ENCODE data around the gene C12orf42. TPM values are rescaled to one million over a fixed set of nuclear protein-coding genes. Genes with fewer than 3 reads are reported as not detected.

C12orf42 gene
- total RNA-seq, 2 donors from 2014 or later, result 6.6 TPM; not detected in 1

DNA sequence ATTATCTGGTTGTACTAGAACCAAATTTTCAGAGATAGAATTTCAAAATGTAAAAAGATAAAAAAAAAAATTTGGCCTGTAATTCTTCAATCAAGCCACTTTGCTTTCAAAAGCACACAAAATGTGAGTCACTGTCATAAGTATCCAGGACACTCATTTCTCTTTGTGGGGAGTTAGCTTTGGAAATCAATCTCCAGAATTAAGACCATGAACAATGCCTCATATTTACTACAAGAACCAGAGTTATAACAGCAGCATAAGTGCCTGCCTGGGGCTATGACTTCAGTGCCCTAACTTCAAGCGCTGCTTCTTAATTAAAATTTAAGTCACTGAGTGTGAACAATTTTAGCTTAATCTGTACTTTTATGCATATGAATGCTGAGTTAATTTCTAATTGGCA is 162.1 kb downstream of the C12orf42 start:
- no peak for DNase-seq (ENCODE audit: low spot score)

DNA sequence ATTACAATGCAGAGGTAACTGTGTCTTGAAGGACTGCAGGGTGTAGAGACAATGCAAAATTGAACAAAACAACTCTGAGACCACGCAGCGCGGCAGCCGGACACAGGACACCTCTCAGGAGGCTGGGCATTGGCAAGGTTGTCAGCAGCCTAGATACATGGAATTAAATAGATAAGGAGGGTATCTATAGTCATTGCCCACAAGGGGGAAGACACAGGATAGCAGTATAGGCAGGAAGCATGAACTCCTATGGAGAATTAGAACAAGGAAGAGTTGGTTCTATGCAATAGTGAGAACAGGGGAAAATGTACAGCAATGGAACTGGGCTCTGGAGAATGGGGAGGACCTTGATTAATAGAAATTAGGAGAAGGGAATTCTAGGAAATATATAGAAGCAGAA is 164.1 kb downstream of the C12orf42 start:
- DNase-seq (ENCODE audit: low spot score), result no peak
- Histone ChIP-seq H3K27ac (no peak overlapping the region), H3K4me1 (replicated peaks) (no peaks in the 10 kb centered on the region), H3K36me3 (no peaks in the 10 kb centered on the region), H3K27me3 (replicated peaks; ENCODE audit: insufficient read depth) (no peaks in the 10 kb centered on the region), H3K4me3 (no peak overlapping the region), H3K9me3 (no peaks in the 10 kb centered on the region)
- intact Hi-C loops (cut with DNase I), result no loop called here
- TF ChIP-seq, protein P1, sequence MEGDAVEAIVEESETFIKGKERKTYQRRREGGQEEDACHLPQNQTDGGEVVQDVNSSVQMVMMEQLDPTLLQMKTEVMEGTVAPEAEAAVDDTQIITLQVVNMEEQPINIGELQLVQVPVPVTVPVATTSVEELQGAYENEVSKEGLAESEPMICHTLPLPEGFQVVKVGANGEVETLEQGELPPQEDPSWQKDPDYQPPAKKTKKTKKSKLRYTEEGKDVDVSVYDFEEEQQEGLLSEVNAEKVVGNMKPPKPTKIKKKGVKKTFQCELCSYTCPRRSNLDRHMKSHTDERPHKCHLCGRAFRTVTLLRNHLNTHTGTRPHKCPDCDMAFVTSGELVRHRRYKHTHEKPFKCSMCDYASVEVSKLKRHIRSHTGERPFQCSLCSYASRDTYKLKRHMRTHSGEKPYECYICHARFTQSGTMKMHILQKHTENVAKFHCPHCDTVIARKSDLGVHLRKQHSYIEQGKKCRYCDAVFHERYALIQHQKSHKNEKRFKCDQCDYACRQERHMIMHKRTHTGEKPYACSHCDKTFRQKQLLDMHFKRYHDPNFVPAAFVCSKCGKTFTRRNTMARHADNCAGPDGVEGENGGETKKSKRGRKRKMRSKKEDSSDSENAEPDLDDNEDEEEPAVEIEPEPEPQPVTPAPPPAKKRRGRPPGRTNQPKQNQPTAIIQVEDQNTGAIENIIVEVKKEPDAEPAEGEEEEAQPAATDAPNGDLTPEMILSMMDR (IDR thresholded peaks at IDR 0.05), result no peak
- TF ChIP-seq POLR2AphosphoS5 (IDR thresholded peaks at IDR 0.05) (no peak), POLR2A (IDR thresholded peaks at IDR 0.05) (no peak)
- 97% methylated on average over 4 of the region's 4 CpGs for WGBS

More for the DNA sequence above, 162.1 kb downstream of the C12orf42 start:
- Histone ChIP-seq H3K9me3 (no peaks in the 10 kb centered on the region), H3K36me3 (no peaks in the 10 kb centered on the region), H3K27me3 (replicated peaks; ENCODE audit: insufficient read depth) (no peaks in the 10 kb centered on the region), H3K4me1 (replicated peaks) (no peaks in the 10 kb centered on the region), H3K4me3 (no peak overlapping the region), H3K27ac (no peak overlapping the region)
- TF ChIP-seq POLR2A (IDR thresholded peaks at IDR 0.05) (no peak), POLR2AphosphoS5 (IDR thresholded peaks at IDR 0.05) (no peak)
- TF ChIP-seq, protein P1 (IDR thresholded peaks at IDR 0.05), result no peak
- WGBS, result 84% methylated on average over 1 of the region's 1 CpG
- intact Hi-C loops (cut with DNase I), result no loop called here

DNA sequence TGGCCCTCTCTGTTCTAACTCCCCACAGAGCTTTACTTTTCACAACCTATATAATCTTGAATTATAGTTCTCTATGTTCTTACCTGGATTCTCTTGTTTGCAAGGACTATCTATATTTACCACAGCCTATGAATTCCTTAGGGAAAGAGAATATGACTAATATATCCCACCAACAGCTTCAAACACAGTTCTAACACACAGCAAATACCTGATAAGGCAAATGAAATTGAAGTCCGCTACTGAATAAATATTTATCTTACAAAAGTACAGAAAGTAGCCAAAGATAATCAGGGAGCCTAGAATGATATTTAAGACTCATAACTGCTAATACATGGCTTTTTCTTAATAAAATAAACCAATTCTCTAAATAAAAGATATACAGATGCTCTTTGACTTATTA is 165.1 kb downstream of the C12orf42 start:
- no peaks in the 10 kb centered on the region for H3K9me3 ChIP-seq
- 16% methylated on average over 1 of the region's 1 CpG for WGBS
- no peaks in the 10 kb centered on the region for H3K36me3 ChIP-seq
- H3K4me3 ChIP-seq, result no peak overlapping the region
- no peaks in the 10 kb centered on the region for H3K27me3 ChIP-seq (replicated peaks; ENCODE audit: insufficient read depth)
- intact Hi-C loops (cut with DNase I), result no loop called here
- no peak overlapping the region for H3K27ac ChIP-seq
- TF ChIP-seq POLR2A (IDR thresholded peaks at IDR 0.05) (no peak), POLR2AphosphoS5 (IDR thresholded peaks at IDR 0.05) (no peak)
- TF ChIP-seq, protein P1 (IDR thresholded peaks at IDR 0.05), result no peak
- no peak for DNase-seq (ENCODE audit: low spot score)
- no peaks in the 10 kb centered on the region for H3K4me1 ChIP-seq (replicated peaks)

DNA sequence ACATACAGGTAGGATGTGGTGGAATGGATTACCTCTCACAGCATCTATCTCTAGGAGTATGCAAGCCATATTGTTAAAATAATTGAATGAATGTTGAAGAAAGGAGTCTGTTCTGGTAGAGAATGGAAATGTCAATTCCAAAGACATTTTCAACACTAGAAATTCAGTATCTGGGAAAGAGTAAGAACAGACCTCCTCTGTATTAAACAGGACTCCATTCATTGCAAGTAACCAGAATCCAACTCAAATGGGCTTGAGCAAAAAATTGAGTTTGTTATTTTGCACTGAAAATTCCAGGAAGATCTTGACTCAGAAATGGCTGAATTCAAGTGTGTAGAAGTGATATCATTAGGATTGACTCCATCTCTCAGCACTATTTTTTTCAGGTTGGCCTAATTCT is 168.1 kb downstream of the C12orf42 start:
- H3K4me1 ChIP-seq (replicated peaks), result no peaks in the 10 kb centered on the region
- no peaks in the 10 kb centered on the region for H3K27me3 ChIP-seq (replicated peaks; ENCODE audit: insufficient read depth)
- H3K27ac ChIP-seq, result no peak overlapping the region
- intact Hi-C loops (cut with DNase I), result no loop called here
- no peaks in the 10 kb centered on the region for H3K9me3 ChIP-seq
- H3K4me3 ChIP-seq, result no peak overlapping the region
- H3K36me3 ChIP-seq, result no peaks in the 10 kb centered on the region
- DNase-seq (ENCODE audit: low spot score), result no peak
- TF ChIP-seq POLR2A (IDR thresholded peaks at IDR 0.05) (no peak), POLR2AphosphoS5 (IDR thresholded peaks at IDR 0.05) (no peak)
- TF ChIP-seq, protein P1 (IDR thresholded peaks at IDR 0.05), result no peak

DNA sequence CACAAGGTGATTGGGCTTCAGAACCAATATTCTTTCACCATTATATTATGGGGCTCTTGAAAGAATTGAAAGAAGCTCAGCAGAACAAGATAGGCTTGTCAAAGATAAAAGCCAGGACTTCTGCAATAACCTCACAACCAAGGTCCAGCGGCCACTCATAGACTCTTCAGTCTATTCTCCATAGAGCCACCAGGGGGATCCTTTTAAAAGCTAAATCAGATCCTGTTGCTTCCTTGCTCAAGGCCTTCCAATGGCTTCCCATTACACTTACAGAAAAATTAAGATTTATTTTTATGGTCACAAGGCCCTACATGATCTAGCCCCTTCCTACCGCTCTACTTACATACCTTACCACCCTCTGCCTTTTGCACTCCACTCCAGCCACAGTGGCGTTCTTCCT is 169.6 kb downstream of the C12orf42 start:
- Histone ChIP-seq H3K9me3 (no peaks in the 10 kb centered on the region), H3K4me1 (replicated peaks) (no peaks in the 10 kb centered on the region), H3K27me3 (replicated peaks; ENCODE audit: insufficient read depth) (no peaks in the 10 kb centered on the region), H3K36me3 (no peaks in the 10 kb centered on the region), H3K27ac (no peak overlapping the region), H3K4me3 (no peak overlapping the region)
- DNase-seq (ENCODE audit: low spot score), result no peak
- intact Hi-C loops (cut with DNase I), result no loop called here
- WGBS, result 88% methylated on average over 3 of the region's 3 CpGs
- TF ChIP-seq POLR2AphosphoS5 (IDR thresholded peaks at IDR 0.05), result no peak
- TF ChIP-seq, protein P1 (IDR thresholded peaks at IDR 0.05), result peak in 2 of 4 experiments; percentile 24 to 40

All from prostate gland (tissue), 2 donors.